Measurements from ENCODE around the gene TJP1.
"Not testable (repeated sequence)": the region's sequence is repeated elsewhere in the genome, so short reads cannot be mapped to it uniquely, and the experiment has no call there.

Gene TJP1

DNA sequence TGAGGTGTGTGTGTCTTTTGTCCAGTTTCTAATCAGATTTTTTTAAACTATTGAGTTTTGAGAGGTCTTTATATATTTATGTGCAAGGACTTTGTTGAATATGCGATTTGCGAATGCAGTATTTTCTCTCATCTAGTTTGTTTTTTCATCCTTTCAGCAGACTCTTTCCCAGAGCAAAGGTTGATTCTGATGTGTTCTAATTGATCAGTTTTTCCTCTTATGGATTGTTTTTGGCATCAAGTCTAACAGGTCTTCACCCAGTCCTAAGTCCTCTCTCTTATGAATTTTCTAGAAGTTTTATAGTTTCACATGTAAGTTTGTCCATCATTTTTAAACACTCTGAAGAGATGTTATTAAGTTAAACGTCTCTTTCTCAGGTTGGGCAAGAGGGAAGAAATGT, 17.8 kb upstream of the TJP1 start:
- DNase-seq (ENCODE audit: low read depth in 2 of 2, low spot score in 1 of 2) = no peak

GRCh38 chr15:29838352-29839010, 16.2 kb upstream of the TJP1 start:
- DNase-seq (ENCODE audit: low read depth in 2 of 2, low spot score in 1 of 2) = no peak

GRCh38 chr15:29835301-29835700, 13.0 kb upstream of the TJP1 start:
- no peak for DNase-seq (ENCODE audit: low read depth in 2 of 2, low spot score in 1 of 2)

DNA sequence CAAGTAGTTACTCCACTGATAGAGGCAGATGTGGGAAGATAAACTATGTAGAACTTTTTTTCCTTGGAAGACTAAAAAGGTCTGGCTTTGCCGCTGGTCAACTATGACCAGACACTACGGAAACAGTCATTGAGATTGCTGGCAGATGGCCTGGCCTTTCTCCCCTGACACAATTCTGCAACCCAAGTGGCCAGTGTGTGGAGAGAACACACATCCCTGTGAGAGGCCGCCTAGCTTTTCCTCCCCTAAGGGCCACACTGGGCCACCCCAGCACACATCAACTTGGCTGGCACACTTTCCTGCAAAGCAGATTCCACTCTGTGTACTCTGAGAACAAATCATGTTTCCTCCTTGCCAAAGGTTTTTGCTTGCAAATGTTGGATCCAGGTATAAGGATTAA, 10.4 kb upstream of the TJP1 start:
- no peak for DNase-seq (ENCODE audit: low read depth in 2 of 2, low spot score in 1 of 2)

DNA sequence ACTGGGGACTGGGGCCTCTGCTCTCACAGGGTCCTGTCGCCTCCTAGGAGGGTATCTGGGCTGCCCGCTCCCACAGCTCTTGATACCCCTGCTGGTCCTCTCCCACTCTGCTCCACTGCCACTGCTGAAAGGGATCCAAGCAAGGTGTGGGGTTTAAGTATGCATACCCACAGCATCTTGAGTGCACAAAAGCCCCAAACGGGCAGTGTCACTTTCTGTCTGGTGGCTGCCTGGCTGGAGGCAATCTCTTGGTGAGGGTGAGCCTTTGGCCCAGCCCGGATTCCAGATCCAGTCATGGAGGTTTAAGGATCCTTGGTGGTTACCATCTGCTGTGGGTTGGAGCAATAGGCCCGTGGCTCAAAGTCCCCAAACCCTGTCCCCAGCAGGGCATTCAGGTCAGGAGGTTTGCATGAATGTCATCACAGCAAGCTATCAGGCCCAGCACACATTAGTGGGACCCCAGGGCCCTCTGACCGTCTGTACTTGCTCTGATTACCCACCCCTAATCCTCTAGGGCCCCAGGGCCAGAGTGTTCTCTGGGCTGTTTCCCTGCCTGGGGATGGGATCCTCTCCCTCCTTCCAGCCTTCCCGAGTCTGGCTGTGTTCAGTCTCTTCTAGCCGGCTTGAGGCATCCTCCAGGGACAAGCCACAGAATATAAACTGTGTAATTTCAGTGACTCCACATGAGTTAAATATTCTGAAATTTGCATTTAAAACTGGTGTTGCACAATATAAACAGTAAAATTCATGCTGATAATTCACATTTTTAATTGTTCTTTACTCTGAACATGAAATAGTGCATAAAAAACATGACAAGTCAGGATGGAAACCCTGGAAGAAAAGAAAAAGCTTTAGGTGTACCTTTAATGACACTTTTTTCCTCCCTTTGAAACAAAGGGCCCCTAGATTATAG, 4.9 kb upstream of the TJP1 start:
- no peak for DNase-seq (ENCODE audit: low read depth in 2 of 2, low spot score in 1 of 2)

- DNase-seq (ENCODE audit: low read depth in 2 of 2, low spot score in 1 of 2) = no peak
Observed at GRCh38 chr15:29825227-29825626, 3.0 kb upstream of the TJP1 start.

DNA sequence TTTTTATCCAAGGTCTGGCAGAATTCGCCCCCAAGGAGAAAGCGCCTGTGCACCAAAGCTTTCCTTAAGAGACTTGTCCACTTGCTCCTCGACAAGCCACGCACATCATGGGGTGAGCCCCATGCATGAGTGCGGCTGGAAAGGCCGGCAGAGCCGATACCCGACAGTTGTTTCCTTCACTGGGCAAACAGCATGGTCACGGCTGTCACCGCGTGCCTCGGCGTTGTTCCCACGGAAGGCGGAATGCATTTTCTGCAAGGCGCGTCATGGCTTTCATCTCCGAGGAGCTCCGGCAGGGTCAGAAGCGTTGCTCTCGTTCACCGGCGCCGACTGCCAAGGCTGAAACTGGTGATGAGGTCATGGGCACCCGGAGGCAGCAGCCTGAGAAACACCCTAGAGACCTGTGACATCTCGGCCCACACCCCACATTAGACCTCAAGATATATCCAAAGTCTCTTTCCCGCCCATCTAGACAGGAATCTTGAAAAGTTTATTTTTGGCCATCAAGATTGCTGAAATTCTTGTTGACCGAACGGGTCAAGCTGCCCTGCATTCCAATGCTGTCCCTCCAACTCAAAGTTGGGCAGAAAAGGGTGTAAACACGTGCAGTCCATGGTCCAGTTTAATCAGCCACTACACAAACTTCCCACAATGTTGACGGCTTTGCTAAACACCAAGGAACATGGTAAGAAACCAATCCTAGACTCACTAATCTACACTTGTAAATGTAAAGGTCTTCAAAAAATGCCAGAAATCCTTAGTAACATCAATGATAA, 604 bp upstream of the TJP1 start:
- DNase-seq (ENCODE audit: low read depth in 2 of 2, low spot score in 1 of 2) = no peak

DNA sequence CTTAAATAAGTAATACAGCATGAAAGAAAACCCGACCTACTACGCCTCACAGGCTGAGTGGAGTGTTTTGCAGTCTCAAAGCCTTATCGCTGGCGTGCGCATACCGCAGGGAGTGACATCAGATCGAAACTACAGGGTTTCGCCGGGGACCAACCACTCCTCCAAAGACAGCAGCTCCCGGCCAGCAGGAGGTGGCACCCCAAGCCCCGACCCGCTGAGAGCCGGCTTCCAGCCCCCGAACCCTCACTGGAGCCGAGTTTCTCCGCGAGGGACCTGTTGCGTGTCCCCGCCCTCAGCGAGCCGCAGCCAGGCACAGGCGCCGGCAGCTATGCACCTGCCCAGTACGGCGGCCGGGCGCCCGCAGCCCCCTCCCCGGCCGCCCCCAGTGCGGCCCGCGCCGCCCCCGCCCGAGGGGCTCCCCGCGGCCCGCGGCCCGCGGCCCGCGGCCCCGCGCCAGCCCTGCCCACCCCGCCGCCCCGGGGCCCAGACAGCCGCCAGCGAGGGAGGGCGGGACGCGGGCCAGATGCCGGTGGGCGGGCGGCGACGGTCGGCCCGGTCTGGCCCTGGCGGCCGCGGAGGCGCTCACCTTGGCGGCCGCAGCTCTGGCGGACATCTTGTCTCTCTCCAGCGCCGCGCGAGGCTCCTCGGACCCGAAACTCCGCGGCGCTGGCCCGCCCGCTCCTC, 710 bp downstream of the TJP1 start:
- DNase-seq (ENCODE audit: low read depth in 2 of 2, low spot score in 1 of 2) = no peak

- DNase-seq (ENCODE audit: low read depth in 2 of 2, low spot score in 1 of 2) = no peak
Observed at GRCh38 chr15:29820394-29821154, 1.7 kb downstream of the TJP1 start.

GRCh38 chr15:29819979-29820378, 2.3 kb downstream of the TJP1 start:
- no peak for DNase-seq (ENCODE audit: low read depth in 2 of 2, low spot score in 1 of 2)

DNA sequence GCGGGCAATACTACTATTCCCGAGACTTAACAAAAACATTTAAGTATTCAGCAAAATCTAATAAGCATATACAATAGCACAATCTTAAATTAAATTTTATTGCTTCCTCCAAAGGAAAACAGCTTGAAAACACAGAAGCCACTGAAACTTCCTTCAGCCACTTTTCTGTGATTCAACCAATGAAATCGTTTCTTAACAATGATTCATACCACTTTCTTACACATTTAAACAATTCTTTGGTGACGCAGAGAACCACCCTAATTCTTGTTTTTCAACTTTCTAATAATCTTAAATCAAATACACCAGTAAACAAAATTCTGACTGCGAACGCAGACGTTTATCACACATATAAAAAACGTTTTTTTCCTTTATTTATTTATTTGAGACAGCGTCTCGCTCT, 4.1 kb downstream of the TJP1 start:
- no peak for DNase-seq (ENCODE audit: low read depth in 2 of 2, low spot score in 1 of 2)

- DNase-seq (ENCODE audit: low read depth in 2 of 2, low spot score in 1 of 2) = not testable (repeated sequence)
Observed at GRCh38 chr15:29817455-29817854, 4.8 kb downstream of the TJP1 start.

DNA sequence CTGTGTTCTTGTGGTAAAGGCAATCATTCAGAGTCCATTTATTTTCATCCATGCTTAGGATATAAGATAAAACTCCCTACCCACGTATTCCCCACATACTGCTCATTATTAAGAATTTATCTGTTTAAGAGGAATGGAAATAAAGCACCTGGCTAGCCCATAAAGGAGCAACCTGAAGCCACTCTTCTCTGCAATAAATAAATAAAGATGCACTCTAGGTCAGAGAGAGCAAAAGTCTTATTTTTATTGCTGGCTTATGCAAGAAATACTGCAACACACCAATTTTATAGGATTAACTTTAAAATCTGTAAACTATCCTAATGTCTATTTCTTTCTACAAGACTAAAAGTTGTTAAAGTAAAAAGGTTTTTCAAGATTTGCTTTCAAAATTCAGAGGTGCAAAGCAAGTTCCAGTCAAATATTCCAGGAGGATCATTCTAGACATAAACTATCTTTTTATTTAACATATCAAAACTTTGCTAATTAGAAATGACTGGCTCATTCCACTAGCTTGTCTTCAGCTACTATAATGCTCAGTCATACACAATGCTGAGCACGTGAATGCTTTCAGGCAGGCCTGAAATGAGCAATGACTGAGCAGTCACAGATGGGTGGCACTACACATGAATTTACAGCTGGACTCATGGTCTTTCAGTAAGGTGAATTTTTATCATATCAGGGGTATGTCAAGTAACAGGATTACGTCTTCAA, 7.1 kb downstream of the TJP1 start:
- DNase-seq (ENCODE audit: low read depth in 2 of 2, low spot score in 1 of 2) = no peak

DNA sequence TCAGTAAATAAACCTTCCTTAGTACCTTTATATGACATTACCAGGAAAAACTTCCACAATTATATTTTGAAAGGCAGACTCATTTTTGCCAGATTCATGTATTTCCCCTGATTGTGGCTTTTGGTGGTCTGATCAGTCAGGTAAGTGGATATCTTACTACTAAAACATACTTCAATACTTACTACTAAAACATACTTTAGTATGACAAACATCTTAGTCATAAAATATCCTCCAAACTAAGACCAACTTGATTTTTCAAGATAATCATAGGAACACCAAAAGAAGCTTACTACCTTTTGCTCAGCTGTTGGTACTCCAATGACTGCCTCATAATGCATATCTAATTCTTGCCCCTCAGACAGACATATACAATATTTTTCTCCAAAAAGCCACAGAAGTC, 9.3 kb downstream of the TJP1 start:
- no peak for DNase-seq (ENCODE audit: low read depth in 2 of 2, low spot score in 1 of 2)

DNA sequence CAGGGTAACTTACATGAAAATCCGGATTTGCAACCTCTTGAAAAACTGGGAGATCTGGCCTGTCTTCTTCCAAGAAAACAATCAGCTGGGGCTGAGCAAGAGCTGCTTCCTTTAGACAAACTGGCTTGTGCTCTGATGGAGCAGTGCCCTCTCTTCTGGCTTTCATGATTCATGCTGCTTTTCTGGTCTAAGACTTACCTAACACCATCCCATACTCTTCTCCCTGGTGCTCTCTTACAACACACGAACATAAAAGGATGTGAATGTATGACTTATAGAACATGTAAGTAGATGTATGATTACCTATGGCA, 9.9 kb downstream of the TJP1 start:
- no peak for DNase-seq (ENCODE audit: low read depth in 2 of 2, low spot score in 1 of 2)

DNA sequence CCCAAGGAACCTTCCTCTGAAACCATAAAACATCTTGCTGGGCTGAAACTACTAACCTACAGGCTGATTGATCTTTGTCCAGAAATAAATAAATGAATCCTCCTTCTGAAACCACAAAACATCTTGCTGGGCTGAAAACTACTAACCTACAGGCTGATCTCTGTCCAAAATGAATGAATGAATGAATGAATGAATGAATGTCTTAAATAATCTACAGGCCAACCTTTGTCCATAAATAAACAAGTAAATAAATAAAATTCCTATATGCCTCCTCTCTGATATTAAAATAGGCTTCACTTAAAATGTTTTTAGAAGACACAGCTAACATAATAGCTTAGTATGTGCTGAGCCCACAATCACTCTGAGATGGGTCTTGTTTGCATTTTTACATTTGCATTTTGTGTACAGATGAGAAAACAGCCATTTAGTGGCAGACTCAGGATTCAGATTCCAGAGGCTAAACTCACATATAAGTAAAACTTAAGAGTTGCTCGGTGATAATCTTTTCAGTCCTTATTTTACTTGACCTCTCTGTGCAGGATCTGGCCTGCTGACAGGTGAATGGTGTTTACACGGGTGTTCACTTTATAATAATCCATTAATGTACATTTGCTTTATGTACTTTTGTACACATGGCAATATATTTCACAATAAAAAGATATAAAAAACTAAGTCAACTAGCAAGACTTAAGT, 10.4 kb downstream of the TJP1 start:
- DNase-seq (ENCODE audit: low read depth in 2 of 2, low spot score in 1 of 2) = no peak

- DNase-seq (ENCODE audit: low read depth in 2 of 2, low spot score in 1 of 2) = no peak
Observed at GRCh38 chr15:29805708-29806104, 16.6 kb downstream of the TJP1 start.

- no peak for DNase-seq (ENCODE audit: low read depth in 2 of 2, low spot score in 1 of 2)
Observed at GRCh38 chr15:29805043-29805707, 17.1 kb downstream of the TJP1 start.

DNA sequence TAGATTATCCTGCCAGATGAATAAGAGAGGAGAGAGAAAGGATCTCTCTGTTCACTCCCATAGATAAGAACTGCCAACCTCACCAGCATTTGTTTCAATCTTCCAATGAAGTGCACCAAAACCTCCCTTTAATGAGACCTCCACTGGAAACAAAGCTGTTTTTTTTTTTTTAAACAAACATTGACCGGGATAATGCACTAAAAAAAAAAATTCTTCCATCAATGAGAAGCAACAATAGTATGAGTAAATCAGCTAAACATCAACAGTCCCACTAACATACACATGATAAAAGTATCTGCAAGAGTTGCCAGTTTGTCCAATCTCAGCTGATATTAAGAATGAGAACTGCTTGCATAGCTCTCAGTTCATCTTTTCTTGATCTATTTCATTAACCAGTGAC, 19.9 kb downstream of the TJP1 start:
- no peak for DNase-seq (ENCODE audit: low read depth in 2 of 2, low spot score in 1 of 2)
